HL-60/S4 (cell line): Measurements from ENCODE around the gene MAMDC4.
"Not testable (repeated sequence)": the region's sequence is repeated elsewhere in the genome, so short reads cannot be mapped to it uniquely, and the experiment has no call there.

Source experiments
- in situ Hi-C: fragments of 300-500 bp; cut with MboI; formaldehyde crosslinking; loops from 2 replicates; pipeline ENCODE4 v1.14.3; 2022; ENCODE audit warnings: low sequenced_read_pairs

MAMDC4 gene

DNA sequence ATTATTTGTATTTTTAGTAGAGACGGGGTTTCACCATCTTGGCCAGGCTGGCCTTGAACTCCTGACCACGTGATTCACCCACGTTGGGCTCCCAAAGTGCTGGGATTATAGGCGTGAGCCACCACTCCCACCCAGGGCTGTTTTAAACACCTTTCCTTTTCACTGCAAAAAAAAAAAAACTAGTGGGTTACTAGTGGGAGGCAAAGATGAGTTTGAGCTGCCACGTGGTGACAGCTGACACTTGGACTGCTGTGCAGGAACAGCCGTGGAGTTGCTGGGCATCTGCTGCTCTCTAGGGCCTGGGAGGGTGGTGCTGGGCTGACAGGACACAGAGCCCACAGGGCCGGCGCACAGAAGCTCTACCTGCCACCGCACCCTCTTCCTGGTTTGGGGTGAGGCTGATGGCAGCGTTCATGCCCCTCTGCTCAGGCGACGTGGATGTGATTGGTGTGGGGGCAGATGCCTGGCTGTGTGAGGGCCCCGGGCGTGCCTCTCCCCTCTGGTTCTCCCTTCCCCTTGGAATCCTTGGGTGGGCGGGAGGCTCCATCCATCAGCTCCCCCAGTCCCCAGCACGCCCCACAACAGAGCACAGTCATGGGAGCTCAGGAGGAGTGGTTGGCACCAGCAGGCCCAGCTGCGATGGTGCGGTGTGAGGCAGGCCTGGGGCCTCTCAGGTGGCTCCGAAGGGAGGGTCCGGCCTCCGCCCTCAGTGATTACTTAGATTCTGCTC lies 27.5 kb upstream of the MAMDC4 start:
- in situ Hi-C loops = no loop called here

DNA sequence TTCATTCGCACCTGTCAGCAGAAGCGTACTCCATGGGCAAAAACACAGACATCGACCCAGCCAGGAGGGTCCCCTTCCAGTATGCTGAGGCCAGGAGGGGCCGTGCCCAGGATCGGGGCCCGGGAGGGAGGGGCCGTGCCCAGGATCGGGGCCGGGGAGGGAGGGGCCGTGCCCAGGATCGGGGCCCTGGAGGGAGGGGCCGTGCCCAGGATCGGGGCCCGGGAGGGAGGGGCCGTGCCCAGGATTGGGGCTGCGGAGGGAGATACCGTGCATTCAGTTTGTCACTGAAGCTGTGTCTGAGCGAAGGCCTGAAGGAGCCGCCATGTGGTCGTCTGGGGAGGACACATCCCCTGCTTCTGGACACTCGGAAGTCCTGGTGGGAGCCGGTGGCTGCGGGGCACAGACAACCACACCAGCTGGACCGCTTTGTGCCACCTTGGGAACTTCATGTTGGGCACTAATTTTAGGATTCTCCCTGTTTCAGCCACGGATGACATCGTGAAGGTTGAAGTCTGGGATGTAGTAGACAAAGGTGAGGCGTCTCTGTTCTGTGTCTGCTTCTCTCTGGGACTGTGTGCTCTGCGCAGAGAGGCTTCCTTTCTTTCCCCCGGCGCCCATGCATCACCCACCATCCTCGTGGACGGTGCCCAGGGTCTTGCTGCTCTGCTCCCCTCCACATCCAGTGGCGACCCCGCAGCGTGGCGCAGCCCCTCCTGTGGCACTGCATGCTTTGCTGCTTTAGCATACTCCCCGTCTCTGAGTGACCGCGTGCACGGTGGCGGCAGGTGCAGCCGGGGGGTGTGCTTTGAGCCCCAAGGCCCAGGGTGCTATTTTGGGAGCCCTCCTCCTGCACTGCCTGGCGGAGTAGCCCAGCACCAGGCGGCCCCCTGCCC lies 26.6 kb upstream of the MAMDC4 start:
- in situ Hi-C loops = no loop called here

DNA sequence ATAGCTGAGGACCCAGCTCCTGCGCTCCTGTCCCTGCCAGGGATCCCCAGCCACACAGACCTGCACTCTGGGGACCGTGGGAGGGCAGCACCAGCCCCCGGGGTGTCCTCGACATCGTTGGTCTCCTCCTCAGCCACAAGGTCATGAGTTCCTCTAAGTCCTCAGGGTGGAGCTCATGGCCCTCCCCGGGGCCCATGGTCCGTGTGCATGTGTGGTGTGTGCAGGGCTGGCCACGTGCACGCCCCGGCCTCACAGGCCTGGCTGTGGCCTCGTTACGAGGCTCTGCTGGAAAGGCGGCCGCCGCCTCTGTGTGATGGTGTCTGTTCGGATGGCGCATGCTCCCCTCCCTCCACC lies 26.0 kb upstream of the MAMDC4 start:
- in situ Hi-C loops = no loop called here

DNA sequence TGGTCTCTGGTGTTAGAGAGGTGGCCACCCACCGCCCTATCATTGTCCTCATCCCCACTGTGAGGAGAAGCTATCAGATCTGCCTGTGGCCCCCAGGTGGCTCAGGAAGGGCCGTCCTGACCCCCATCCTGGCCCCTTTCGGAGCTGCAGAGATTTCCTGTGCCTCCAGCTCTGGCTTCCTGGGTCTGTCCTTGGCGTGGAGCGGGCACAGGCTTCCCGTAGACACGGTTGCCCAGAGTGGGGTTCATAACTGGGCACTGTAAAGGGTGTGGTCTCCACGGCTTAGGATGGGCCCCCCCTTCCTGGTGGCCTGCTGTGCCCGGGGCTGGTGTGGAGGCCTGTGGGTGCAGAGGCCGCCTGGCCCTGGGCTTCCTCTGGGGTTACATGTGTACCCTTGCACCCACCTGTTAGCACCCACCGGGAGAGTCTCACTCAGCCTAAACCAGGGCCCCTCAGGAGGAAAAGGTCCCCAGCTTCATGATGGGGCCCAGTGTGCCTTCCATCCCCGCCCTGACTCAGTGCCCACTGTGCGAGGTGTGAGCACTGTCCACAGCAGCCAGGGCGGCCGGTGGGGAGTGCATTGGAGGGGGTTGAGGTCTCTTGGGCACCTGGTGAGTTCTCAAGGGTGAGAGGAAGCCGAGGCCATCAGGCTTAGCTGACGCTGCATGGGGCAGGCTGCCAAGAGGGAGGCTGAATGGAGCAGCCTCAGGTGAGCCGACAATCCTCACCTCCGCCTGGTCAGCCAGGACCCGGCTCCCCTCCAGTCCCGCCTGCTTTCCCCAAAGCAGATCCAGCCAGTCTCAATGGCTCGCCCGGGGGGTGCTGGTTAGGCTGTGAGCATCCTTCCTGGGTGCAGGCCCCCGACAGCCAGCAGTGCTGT lies 25.2 kb upstream of the MAMDC4 start:
- in situ Hi-C loops = no loop called here

DNA sequence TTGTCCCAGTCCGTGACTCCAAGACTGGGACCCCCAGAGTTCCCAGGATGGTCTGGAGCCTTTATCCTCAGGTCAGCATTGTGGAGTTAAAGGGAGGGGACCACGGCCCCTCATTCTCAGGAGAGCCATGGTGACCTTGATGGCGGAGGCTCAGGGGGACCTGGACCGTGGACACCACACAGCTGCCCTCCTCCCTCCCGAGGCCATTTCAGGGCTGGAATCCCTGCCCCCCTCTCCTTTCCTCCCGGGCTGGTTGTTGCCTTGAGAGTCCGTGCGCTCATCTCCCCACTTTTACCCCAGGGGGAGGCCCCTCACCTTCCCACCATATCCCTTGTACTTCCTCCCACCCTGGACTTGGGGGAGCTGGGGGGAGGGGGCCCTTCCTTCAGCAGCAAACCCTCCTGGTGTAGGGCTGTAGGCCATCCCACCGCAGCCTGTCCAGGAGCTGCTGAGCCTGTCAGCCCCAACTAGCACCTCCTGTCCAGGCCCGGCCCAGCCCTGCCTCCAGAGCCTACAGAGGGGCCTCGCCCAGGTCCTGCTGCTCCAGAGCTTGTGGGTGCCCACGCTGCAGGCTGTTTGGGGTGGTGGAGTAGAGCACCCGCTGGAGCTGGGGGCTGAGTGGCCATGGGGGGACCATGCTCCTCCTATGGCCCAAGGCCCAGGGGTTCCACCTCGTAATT lies 24.2 kb upstream of the MAMDC4 start:
- in situ Hi-C loops = no loop called here

DNA sequence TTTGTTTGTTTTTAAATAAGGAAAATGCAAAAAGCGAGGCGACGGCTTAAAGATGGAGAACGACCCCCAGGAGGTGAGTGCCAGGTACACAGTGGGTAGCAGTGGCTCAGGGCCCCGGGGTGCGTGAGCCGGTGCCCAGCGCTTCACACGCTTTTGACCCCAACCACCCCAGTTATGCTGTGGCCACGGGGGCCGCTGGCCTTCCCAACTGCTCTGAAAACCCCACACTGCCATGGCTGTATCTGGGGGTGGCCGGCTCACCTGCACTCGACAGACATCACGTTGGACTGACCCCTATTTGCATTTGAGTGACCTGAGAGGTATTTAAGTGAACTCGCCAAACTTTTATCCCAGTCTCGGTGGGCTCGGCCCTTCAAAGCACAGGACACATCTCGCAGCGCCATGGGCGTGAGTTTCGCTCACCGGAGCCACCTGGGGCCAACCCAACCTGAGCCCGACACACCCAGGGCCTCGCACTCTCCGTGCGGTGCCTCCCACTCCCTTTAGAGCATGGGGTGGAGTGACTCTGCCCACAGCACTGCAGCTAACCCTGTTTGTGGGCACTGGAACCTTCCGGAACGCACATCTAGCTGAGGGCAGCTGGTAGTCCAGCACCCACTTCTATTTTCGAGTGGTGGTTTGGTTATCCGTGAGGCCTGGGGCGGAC lies 23.5 kb upstream of the MAMDC4 start:
- in situ Hi-C loops = no loop called here

DNA sequence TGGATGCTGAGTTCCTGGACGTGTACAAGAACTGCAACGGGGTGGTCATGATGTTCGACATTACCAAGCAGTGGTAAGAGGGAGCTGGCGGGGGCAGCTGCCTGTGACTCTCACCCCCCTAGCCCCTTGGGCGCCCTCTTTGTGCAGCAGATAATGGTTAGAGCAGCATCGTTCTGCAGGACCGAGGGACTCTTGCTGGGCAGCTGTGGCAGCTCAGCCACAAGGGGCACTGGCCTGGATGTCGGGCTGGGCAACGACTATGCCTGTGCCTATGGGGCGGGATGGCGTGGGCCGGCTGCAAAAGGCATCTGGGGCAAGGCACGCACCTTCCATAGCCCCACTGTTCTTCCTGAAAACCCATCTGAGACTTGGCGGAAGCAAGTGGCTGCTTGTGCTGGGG lies 22.7 kb upstream of the MAMDC4 start:
- in situ Hi-C loops = no loop called here

DNA sequence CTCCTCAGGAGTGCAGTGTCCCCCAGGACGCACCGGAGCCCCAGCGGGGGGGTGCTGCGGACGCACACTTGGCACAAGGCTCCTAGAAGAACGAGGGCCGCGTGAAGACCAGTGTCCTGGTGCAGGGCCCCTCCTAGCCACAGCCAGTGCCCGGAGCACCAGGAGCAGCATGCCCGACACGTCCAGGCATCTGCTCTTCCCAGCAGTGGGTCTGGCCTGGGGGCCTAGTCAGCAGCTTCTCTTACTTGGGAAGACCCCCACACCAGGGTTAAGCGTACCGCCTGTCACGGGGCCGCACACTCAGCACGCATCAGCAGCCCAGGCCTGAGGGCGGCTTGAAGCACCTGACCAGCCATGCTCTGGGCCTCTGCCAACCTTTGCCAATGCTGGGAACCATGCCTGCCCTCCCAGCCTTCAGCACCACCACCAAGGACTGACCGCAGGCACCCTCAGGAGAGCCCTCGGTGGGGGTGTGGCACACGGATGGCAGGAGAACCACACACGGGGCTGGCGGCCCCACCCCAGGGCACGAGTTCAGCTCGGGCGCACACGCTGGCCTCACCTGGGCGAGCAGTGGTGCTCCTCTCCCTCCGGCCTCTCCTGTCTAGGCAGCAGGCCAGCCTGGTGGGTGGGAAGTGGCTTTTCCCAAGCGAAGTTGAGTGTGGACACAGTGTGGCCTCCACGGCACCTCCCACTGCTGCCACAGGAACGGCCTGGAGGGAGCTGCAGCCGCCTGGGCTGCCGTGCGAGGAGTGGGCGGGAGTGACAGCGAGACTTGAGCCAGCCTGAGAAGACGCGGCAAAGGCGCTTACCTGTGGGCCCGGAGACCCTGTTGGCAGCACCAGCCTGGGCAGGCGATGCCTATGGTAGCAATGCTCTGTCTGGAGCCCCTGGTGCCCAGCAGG lies 21.9 kb upstream of the MAMDC4 start:
- in situ Hi-C loops = no loop called here

DNA sequence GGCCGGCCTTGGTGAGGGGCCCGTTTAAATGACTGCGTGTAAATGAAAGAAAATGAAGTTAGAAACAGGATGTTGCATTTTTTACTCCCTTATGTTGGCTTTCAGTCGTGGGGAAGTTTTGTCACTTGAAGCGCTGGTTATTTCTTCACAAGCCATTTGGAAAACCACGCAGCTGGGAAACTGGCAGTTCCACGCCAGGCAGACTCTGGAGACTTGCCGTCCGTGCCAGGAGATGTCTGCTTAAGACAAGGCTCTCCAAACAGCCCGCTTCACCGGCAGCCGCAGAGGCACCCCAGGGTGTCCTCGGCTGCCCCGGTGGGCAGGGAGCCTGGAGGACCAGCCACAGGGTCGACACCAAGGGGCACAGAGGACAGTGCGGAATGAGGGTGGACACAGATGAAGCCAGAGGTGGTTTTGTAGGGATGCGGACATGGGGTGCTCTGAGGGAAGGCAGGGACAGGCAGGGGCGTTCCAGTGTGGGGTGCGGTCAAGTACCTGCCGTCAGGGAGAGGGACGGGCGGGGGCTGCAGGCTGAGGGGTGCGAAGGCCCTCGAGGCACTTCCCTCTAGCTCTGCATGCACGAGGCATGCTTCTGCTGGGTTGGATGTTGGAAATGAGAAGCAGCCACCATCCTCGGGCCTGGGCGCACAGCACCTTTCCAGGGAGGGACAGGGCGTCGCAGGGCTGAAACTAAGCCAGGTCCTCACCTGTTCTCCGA lies 21.0 kb upstream of the MAMDC4 start:
- in situ Hi-C loops = no loop called here

DNA sequence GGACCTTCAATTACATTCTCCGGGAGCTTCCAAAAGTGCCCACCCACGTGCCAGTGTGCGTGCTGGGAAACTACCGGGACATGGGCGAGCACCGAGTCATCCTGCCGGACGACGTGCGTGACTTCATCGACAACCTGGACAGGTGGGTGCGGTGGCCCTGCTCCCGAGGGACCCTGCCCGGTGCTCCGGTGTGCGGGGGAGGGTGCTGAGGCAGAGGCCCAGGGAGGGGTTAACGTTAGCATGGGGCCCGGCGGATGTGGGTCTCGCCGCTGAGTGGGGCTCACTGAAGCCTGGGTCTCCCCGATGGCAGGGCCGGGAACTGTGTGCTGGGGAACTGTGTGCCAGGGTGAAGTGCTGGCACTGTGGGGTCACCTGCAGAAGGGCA lies 20.4 kb upstream of the MAMDC4 start:
- in situ Hi-C loops = no loop called here

DNA sequence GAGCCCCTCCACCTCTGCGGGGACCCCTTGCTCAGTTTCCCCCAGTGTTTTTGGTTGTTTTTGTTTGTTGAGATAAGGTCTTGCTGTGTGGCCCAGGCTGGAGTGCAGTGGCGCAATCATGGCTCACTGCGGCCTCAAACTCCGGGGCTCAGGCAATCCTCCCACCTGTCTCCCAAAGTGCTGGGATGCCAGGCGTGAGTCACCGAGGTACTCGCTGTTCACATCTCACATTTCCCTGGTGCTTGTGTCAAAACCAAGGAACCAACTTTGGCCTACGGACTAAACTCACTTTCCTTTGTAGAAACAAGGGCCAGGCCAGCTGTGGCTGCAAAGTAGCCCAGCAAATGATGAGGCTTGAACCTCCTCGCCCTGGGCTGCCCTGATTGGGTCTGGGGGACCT lies 19.6 kb upstream of the MAMDC4 start:
- in situ Hi-C loops = no loop called here

DNA sequence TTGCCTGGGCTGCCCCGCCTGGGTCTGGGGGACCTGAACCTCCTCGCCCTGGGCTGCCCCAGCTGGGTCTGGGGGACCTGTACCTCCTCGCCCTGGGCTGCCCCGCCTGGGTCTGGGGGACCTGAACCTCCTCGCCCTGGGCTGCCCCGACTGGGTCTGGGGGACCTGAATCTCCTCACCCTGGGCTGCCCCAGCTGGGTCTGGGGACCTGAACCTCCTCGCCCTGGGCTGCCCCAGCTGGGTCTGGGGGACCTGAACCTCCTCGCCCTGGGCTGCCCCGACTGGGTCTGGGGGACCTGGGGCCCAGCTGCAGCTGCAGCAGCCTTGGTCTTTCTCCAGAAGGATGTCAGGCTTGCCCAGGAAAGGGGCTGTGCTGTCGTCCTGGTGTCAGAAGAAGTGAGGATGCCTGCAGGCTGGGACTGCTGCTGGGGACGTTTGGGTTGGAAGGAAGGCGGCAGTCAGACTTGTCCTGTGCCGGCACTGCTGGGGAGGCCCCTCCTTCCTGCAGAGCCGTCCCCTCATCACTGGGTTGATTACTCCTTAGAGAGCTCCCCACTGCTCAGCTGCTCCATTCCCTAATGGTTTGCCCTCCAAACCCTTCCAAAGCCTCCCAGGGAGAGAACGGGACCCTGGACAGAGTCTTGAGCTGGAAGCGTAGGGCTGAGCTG lies 18.6 kb upstream of the MAMDC4 start:
- in situ Hi-C loops = not testable (repeated sequence)

DNA sequence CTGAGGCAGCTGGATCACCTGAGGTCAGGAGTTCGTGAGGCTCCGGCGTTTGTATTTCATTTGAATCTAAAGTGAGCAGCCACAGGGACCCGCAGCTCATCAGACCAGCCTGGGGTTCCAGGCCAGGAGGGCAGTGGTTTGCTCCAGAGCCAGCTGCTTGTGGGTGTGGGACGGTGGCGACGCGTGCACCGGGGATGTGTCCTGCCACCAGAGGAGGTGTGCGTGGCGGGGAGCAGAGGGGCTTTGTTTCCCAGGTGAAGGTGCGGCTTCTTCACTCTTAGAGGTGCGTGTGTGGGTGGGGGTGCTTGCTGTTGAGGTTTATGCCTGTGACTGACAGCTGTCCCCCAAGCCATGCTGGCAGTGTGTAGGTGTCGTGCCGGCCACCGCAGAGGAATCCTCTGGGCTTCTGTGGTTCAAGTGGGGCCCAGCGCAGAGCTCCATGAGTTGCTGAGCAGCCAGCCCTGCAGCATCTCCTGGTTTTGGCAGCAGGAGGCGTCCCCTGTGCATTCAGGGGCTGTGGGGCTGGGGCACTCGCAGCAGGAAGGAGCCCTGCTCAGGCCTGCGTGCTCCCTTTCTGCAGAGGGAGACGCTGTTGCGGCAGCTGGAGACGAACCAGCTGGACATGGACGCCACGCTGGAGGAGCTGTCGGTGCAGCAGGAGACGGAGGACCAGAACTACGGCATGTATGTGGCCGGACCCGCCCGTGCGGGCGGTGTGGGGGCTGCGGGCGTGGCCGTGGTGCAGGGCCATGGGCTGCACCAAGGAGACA lies 16.8 kb upstream of the MAMDC4 start:
- in situ Hi-C loops = no loop called here

DNA sequence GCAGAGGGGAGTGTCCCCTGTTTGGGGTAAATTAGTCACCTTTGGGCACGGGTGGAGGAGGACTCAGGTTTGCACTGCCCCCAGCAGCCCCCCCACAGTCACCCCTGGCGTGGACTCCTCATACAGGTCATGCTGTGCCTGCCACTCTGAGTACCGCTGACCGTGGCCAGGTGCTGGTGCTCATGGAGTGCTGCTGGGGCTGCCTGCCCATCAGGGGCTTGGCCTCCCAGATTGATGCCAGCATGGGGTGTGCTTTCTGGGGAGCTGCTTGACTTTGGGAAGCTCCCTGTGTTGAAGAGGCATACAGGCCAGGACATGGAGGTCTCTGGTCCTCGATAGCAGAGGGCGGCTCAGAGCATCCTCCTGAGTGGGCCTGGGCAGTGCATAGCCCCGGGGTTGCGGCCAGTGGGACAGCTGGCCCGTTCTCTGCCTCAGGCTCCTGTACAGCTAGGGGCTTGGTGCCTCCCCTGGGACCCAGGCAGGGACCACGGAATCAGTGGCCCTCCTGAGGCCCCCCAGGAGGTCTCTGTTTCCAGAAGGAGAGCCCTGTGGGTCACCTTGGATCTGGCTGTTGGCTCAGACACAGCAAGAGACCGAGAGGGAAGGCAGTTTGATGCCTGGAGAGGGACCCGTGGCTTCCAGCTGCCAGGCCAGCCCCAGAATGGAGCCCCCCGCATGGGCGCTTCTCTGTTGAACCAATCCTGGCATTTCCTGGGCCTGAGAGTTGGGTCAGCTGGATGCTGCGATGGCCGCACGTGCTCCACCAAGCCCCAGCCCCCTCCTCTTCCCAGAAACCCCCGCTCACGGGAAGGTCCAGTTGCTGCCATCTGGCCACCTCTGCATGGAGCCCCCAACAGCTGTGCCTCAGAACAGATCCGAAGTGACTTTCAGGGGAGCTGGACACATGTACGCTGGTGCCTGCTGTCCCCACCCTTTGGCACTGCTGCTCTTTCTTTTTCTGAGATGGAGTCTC lies 15.9 kb upstream of the MAMDC4 start:
- in situ Hi-C loops = no loop called here

DNA sequence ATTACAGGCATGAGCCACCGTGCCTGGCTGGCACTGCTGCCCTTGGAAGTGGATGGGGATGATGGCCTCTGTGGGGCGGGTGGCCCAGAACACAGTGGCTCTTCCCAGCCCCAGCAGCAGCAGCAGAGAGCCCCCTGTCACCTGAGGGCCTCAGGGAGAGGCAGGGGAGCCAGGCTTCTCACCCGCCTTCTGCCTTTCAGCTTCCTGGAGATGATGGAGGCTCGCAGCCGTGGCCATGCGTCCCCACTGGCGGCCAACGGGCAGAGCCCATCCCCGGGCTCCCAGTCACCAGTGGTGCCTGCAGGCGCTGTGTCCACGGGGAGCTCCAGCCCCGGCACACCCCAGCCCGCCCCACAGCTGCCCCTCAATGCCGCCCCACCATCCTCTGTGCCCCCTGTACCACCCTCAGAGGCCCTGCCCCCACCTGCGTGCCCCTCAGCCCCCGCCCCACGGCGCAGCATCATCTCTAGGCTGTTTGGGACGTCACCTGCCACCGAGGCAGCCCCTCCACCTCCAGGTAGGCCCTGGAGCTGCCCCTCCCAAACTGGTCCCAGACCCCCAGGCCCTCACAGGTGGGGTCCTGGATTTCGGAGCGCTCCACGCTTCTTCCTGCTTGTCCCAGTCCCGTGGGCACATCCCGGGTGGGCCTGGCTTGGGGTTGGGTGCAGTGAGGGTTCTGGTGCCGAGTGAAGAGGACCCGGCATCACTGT lies 14.8 kb upstream of the MAMDC4 start:
- in situ Hi-C loops = no loop called here

DNA sequence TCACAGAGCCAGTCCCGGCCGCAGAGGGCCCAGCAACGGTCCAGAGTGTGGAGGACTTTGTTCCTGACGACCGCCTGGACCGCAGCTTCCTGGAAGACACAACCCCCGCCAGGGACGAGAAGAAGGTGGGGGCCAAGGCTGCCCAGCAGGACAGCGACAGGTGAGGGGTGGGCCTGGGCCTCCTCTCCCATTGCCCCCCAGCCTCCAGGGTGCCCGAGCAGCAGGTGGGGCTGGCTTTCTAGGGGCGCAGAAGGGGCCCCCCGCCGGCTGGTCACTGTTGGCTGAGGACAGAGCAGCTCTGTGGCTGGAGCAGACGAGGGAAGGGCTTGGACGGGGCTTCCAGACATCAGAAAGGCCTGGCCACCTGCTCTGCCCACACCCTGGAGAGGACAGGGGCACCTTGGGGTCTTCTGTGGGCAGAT lies 14.3 kb upstream of the MAMDC4 start:
- in situ Hi-C loops = not testable (repeated sequence)
